Thyroid gland (tissue), 4 donors: ENCODE measurements around the gene TAT.

Source experiments
- CTCF ChIP-seq, 6 experiments: fragments of 200-600 bp in 3 of 6; fragments of 450-650 bp in 3 of 6; sonication (generic) in 3 of 6; IDR thresholded peaks; one replicate each; pipeline ENCODE4 v1.5.1; 2016 to 2019; ENCODE audit warnings: antibody characterized with exemption in 6 of 6, mild to moderate bottlenecking in 2 of 6, inconsistent platforms in 1 of 6, moderate library complexity in 1 of 6
- POLR2A ChIP-seq, 2 donors: fragments of 450-650 bp; IDR thresholded peaks; one replicate each; pipeline ENCODE4 v1.6.1; 2017; ENCODE audit warnings: antibody characterized with exemption in 2 of 2, mild to moderate bottlenecking in 2 of 2, moderate library complexity in 1 of 2

GRCh38 chr16:71593048-71593999 is 16.4 kb upstream of the TAT start:
- TF ChIP-seq CTCF (IDR thresholded peaks at IDR 0.05) (no peak), POLR2A (IDR thresholded peaks at IDR 0.05) (no peak)
